Osteocyte (in vitro differentiated cells): ENCODE data around the gene PSME1. TPM values are rescaled to one million over a fixed set of nuclear protein-coding genes. Genes with fewer than 3 reads are reported as not detected.

ENCODE experiments used
- DNase-seq: peaks from one replicate; pipeline ENCODE4 v3.0.0; 2021; ENCODE audit warnings: mixed read lengths; ENCODE audit not compliant: unreplicated experiment; ENCODE audit errors: extremely low spot score
- H3K27ac Mint-ChIP-seq: one replicate; pipeline ENCODE4 v1.8.0; 2021; ENCODE audit warnings: mild to moderate bottlenecking, mixed read lengths; ENCODE audit not compliant: unreplicated experiment
- H3K27me3 Mint-ChIP-seq: one replicate; pipeline ENCODE4 v1.8.0; 2021; ENCODE audit warnings: mixed read lengths; ENCODE audit not compliant: unreplicated experiment
- H3K36me3 Mint-ChIP-seq: one replicate; pipeline ENCODE4 v1.8.0; 2021; ENCODE audit warnings: mixed read lengths; ENCODE audit not compliant: unreplicated experiment
- H3K4me1 Mint-ChIP-seq: one replicate; pipeline ENCODE4 v1.8.0; 2021; ENCODE audit warnings: mixed read lengths; ENCODE audit not compliant: unreplicated experiment
- H3K4me3 Mint-ChIP-seq: one replicate; pipeline ENCODE4 v1.8.0; 2021; ENCODE audit warnings: mild to moderate bottlenecking, moderate library complexity, mixed read lengths; ENCODE audit not compliant: unreplicated experiment
- H3K9me3 Mint-ChIP-seq: one replicate; pipeline ENCODE4 v1.8.0; 2021; ENCODE audit warnings: mixed read lengths; ENCODE audit not compliant: unreplicated experiment
- total RNA-seq: library from RNA; stranded (reverse); gene quantifications from 2 replicates; pipeline ENCODE4 v1.2.1, GENCODE V29; 2021
- TF ChIP-seq, protein P1 (sequence below): fragments of 200-600 bp; sonication (generic); IDR thresholded peaks from 2 replicates; pipeline ENCODE4 v1.5.0; 2021; ENCODE audit warnings: antibody characterized with exemption, mild to moderate bottlenecking, moderate library complexity

PSME1 gene
- total RNA-seq, 1 donor from 2014 or later, result 156 TPM

DNA sequence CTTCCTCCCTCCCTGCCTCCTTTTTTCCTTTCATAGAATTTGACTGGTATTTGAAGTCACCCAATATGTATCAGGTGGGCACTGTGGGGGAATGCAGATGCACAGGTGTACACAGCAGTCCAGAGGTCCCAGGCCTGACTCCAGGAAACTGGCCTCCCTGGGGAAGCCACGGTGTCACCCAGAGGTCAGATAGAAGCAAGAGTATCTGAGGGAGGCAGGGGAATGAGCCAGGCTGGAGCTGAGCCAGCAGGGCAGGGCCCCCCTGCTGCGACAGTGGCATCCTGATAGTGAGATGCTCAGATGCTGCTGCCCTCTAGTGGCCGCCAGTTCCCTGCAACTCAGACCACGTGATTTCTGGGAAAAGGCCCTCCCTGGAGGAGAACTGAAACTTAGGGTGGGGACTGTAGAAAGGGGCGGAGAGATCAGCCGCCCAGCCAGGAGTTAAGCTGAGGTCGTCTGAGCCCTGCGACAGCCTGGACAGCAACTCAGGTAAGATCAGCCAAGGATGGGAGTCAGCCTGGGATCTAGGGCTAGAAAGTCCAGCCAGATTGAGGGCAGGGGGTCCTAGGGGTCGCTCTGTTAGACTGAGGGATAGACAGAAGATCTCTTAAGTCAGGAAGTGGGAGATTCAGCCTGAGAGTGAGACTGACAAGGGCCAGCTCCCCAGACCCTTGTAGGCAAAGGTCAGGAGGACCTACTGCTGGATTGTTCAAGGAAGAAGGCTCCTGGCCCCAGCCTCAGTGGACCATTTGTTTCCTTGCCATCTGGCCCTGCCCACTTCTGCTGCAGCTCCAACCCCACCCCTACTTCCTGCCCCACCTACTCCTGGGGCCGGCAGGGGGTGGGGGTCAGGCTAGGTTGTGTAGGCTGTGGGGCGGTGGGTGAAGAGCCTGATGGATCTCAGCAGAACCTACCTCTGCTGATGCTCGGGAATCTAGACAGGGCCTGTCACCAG, 25.1 kb downstream of the PSME1 start, which contains the start of gene IRF9:
Gene IRF9, plus strand, starts transcription at position 416 of the 955 bp plus-strand sequence. CDS start 880 bp downstream, outside the sequence.
- no peaks in the 10 kb centered on the region for H3K27me3 Mint-ChIP-seq
- TF ChIP-seq, protein P1, sequence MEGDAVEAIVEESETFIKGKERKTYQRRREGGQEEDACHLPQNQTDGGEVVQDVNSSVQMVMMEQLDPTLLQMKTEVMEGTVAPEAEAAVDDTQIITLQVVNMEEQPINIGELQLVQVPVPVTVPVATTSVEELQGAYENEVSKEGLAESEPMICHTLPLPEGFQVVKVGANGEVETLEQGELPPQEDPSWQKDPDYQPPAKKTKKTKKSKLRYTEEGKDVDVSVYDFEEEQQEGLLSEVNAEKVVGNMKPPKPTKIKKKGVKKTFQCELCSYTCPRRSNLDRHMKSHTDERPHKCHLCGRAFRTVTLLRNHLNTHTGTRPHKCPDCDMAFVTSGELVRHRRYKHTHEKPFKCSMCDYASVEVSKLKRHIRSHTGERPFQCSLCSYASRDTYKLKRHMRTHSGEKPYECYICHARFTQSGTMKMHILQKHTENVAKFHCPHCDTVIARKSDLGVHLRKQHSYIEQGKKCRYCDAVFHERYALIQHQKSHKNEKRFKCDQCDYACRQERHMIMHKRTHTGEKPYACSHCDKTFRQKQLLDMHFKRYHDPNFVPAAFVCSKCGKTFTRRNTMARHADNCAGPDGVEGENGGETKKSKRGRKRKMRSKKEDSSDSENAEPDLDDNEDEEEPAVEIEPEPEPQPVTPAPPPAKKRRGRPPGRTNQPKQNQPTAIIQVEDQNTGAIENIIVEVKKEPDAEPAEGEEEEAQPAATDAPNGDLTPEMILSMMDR, result peak; percentile 94

DNA sequence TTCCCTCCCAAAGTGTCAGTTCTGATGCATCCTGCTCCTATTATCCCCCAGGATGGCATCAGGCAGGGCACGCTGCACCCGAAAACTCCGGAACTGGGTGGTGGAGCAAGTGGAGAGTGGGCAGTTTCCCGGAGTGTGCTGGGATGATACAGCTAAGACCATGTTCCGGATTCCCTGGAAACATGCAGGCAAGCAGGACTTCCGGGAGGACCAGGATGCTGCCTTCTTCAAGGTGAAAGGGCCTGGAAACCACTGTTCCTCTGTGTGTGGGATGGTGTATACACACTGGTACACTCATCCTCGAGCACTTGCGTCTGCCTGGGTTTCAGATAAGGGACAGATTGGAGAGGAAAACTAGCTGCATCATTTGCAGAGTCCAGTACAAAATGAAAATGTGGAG, 26.1 kb downstream of the PSME1 start:
- peak overlapping the region; percentile 93 for H3K27ac Mint-ChIP-seq

More for the DNA sequence above, 25.1 kb downstream of the PSME1 start, which contains the start of gene IRF9:
- Mint-ChIP-seq H3K4me1 (peaks cover 25% of the 10 kb centered on the region), H3K36me3 (peaks cover 41% of the 10 kb centered on the region), H3K27ac (peak within 1 kb of the TSS; percentile 93), H3K9me3 (no peaks in the 10 kb centered on the region), H3K4me3 (peak within 1 kb of the TSS; percentile 96)
- DNase-seq, result peak; percentile 98

DNA sequence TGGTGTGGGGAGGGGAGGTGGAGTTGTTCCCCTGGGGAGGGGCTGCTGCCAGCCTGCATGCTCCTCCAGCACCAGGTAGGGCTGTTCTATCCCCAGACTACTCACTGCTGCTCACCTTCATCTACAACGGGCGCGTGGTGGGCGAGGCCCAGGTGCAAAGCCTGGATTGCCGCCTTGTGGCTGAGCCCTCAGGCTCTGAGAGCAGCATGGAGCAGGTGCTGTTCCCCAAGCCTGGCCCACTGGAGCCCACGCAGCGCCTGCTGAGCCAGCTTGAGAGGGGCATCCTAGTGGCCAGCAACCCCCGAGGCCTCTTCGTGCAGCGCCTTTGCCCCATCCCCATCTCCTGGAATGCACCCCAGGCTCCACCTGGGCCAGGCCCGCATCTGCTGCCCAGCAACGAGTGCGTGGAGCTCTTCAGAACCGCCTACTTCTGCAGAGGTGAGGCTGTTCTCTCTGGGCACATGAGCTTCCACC, 28.6 kb downstream of the PSME1 start:
- Mint-ChIP-seq H3K4me3 (no peak overlapping the region), H3K4me1 (peaks cover 25% of the 10 kb centered on the region), H3K36me3 (peaks cover 45% of the 10 kb centered on the region), H3K27ac (no peak overlapping the region), H3K9me3 (no peaks in the 10 kb centered on the region), H3K27me3 (no peaks in the 10 kb centered on the region)
- no peak for DNase-seq
- TF ChIP-seq, protein P1, result no peak

More for the DNA sequence above, 26.1 kb downstream of the PSME1 start:
- Mint-ChIP-seq H3K4me1 (peaks cover 25% of the 10 kb centered on the region), H3K9me3 (no peaks in the 10 kb centered on the region), H3K27me3 (no peaks in the 10 kb centered on the region), H3K4me3 (peak overlapping the region; percentile 96), H3K36me3 (peaks cover 41% of the 10 kb centered on the region)
- DNase-seq, result no peak
- TF ChIP-seq, protein P1, result no peak

DNA sequence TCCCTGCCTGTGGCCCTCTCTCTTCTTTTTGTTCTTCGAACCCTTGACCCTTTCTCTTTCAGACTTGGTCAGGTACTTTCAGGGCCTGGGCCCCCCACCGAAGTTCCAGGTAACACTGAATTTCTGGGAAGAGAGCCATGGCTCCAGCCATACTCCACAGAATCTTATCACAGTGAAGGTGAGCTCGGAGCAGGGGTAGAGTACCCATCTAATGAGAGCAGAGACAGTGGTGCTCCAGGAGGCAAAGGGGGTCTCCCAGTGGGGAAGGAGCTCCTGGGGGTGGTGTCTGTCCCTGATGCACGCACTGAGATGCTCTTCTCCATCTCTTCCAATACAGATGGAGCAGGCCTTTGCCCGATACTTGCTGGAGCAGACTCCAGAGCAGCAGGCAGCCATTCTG, 29.8 kb downstream of the PSME1 start:
- no peak for DNase-seq
- Mint-ChIP-seq H3K27ac (no peak overlapping the region), H3K4me1 (peaks cover 23% of the 10 kb centered on the region), H3K36me3 (peaks cover 50% of the 10 kb centered on the region), H3K9me3 (no peaks in the 10 kb centered on the region), H3K27me3 (no peaks in the 10 kb centered on the region), H3K4me3 (no peak overlapping the region)
- TF ChIP-seq, protein P1, result no peak
